ENCODE results near the gene SNRNP25.

The SNRNP25 gene

GRCh38 chr16:42691-43090 is 10.9 kb upstream of the SNRNP25 start:
- Histone ChIP-seq H3K9ac (ENCODE audit: low read length) (no peak overlapping the region), H3K79me2 (ENCODE audit: insufficient read depth, low read length) (no peaks in the 10 kb centered on the region), H3K9me2 (ENCODE audit: low read depth, low read length) (no peaks in the 10 kb centered on the region), H3K4me1 (ENCODE audit: insufficient read depth, low read length, severe bottlenecking) (peaks cover 21% of the 10 kb centered on the region), H3K27ac (ENCODE audit: low read depth, low read length, poor library complexity, severe bottlenecking) (no peak overlapping the region), H3K9me3 (ENCODE audit: low read length) (no peaks in the 10 kb centered on the region), H3K4me3 (ENCODE audit: low read depth, low read length, poor library complexity, severe bottlenecking) (no peak overlapping the region), H3K27me3 (ENCODE audit: insufficient read depth, low read length) (no peaks in the 10 kb centered on the region), H3K4me2 (ENCODE audit: low read length) (no peak overlapping the region), H3F3A (ENCODE audit: insufficient read depth, low read length) (peaks cover 5% of the 10 kb centered on the region; the same call in 1 of the 2 replicates), H4K20me1 (ENCODE audit: insufficient read depth, low read length) (no peaks in the 10 kb centered on the region), H2AFZ (ENCODE audit: low read length) (no peak overlapping the region), H3K36me3 (ENCODE audit: insufficient read depth, low read length) (peaks cover 76% of the 10 kb centered on the region)
- no peak for TF ChIP-seq CTCF (IDR thresholded peaks at IDR 0.05; ENCODE audit: low read length)
- no peak for TF ChIP-seq EZH2 (IDR thresholded peaks at IDR 0.05; ENCODE audit: borderline replicate concordance, low read length)

DNA sequence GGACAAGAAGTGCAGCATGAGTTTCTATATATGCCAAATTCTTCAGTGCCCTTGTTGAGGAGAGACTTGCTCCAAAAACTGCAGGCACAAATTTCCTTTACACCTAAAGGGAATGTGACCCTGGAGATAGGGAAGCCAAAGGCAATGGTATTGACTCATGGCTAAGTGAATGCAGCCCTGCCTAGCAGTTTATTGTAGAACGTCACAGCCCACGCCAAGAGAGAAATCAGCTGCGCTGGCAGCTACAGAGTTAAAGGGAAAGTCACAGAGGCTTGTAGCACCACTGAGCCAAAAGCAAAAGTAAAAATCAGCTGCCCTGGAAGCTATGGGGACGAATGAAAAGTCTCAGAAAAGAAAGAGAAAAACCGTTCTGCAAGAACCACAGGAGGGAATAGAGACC is 10.3 kb upstream of the SNRNP25 start:
- no peak for TF ChIP-seq EZH2 (IDR thresholded peaks at IDR 0.05; ENCODE audit: borderline replicate concordance, low read length)
- no peak for TF ChIP-seq CTCF (IDR thresholded peaks at IDR 0.05; ENCODE audit: low read length)
- Histone ChIP-seq H3K4me2 (ENCODE audit: low read length) (no peak overlapping the region), H3K9ac (ENCODE audit: low read length) (no peak overlapping the region)

DNA sequence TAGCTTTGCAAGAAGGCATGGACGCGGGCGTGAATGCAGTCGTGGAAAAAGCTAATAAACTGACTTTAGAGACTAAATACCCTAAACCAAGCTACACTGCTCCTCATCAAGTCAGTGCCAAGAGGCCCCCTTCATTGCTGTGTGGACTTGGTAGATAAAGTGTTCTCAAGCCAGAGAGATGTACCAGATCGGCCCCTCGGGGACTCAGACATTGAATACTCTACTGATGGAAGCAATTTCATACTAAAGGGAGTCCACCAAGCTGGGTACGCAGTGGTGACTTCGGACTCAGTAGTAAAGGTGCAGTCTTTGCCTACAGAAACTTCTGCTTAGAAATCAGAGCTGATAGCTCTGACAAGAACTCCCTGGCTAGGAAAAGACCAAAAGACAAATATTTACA is 9.0 kb upstream of the SNRNP25 start:
- peaks cover 82% of the 10 kb centered on the region for H3K36me3 ChIP-seq (ENCODE audit: insufficient read depth, low read length)
- TF ChIP-seq CTCF (IDR thresholded peaks at IDR 0.05; ENCODE audit: low read length) (no peak), EZH2 (IDR thresholded peaks at IDR 0.05; ENCODE audit: borderline replicate concordance, low read length) (no peak)
- no peak overlapping the region for H3K27ac ChIP-seq (ENCODE audit: low read depth, low read length, poor library complexity, severe bottlenecking)

More for the DNA sequence above, 10.3 kb upstream of the SNRNP25 start:
- H3K27ac ChIP-seq (ENCODE audit: low read depth, low read length, poor library complexity, severe bottlenecking) = no peak overlapping the region
- no peaks in the 10 kb centered on the region for H3K27me3 ChIP-seq (ENCODE audit: insufficient read depth, low read length)
- H4K20me1 ChIP-seq (ENCODE audit: insufficient read depth, low read length) = no peaks in the 10 kb centered on the region
- H3F3A ChIP-seq (ENCODE audit: insufficient read depth, low read length) = peaks cover 5% of the 10 kb centered on the region; the same call in 1 of the 2 replicates
- H3K9me3 ChIP-seq (ENCODE audit: low read length) = no peaks in the 10 kb centered on the region
- H3K79me2 ChIP-seq (ENCODE audit: insufficient read depth, low read length) = no peaks in the 10 kb centered on the region
- no peak overlapping the region for H2AFZ ChIP-seq (ENCODE audit: low read length)
- H3K9me2 ChIP-seq (ENCODE audit: low read depth, low read length) = no peaks in the 10 kb centered on the region
- H3K4me3 ChIP-seq (ENCODE audit: low read depth, low read length, poor library complexity, severe bottlenecking) = no peak overlapping the region
- peaks cover 17% of the 10 kb centered on the region for H3K4me1 ChIP-seq (ENCODE audit: insufficient read depth, low read length, severe bottlenecking)
- peaks cover 75% of the 10 kb centered on the region for H3K36me3 ChIP-seq (ENCODE audit: insufficient read depth, low read length)

More for the DNA sequence above, 9.0 kb upstream of the SNRNP25 start:
- peaks cover 5% of the 10 kb centered on the region; the same call in 1 of the 2 replicates for H3F3A ChIP-seq (ENCODE audit: insufficient read depth, low read length)
- no peaks in the 10 kb centered on the region for H3K9me2 ChIP-seq (ENCODE audit: low read depth, low read length)
- H2AFZ ChIP-seq (ENCODE audit: low read length) = no peak overlapping the region
- no peaks in the 10 kb centered on the region for H4K20me1 ChIP-seq (ENCODE audit: insufficient read depth, low read length)
- H3K4me3 ChIP-seq (ENCODE audit: low read depth, low read length, poor library complexity, severe bottlenecking) = no peak overlapping the region
- no peak overlapping the region for H3K4me2 ChIP-seq (ENCODE audit: low read length)
- H3K79me2 ChIP-seq (ENCODE audit: insufficient read depth, low read length) = no peaks in the 10 kb centered on the region
- peaks cover 3% of the 10 kb centered on the region for H3K4me1 ChIP-seq (ENCODE audit: insufficient read depth, low read length, severe bottlenecking)
- H3K9ac ChIP-seq (ENCODE audit: low read length) = no peak overlapping the region
- H3K9me3 ChIP-seq (ENCODE audit: low read length) = no peaks in the 10 kb centered on the region
- no peaks in the 10 kb centered on the region for H3K27me3 ChIP-seq (ENCODE audit: insufficient read depth, low read length)
